ENCODE measurements around the gene PTP4A1.

DNA sequence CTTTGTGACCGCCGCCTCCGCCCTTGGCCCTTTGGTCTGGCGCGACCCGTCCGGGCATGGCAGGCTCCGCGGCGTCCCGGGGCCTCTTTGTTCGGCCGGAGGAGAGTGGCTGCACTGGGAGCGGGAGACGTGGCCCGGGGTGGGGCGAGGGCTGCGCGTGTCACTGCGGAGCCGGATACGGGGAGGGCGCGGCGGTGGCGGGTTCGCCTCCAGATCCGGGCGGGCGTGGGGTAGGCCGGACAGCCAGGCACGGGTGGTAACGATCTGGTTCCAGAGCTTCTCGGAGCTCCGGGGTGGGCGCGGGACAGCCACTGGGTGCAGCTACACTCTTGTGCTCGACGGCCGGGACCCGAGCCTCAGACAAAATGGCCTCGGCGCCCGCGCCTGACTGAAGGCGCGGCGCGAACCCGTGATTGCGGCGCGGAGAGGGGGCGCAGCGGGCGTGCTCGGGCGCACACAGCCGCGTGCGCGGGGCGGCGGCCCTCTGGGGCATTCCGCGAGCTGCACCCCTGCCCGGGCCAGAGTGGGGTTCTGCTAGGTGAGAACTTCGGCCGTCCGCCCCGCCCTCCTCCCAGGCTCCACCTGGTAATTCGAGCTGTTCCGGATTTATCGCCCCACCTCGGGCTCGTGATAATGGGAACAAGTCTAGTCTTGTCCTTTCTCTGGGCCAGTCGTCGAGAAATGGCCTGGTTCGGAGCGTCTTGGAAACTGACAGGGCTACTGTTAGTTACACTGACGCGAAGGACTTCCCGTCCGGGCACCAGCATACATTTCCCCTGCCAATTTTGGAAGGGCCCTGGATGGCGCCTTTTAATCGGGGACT lies 1.0 kb downstream of the PTP4A1 start:
- no peak for TF ChIP-seq EZH2 (IDR thresholded peaks at IDR 0.05; ENCODE audit: insufficient read depth, low read length)
- TF ChIP-seq, protein P1, sequence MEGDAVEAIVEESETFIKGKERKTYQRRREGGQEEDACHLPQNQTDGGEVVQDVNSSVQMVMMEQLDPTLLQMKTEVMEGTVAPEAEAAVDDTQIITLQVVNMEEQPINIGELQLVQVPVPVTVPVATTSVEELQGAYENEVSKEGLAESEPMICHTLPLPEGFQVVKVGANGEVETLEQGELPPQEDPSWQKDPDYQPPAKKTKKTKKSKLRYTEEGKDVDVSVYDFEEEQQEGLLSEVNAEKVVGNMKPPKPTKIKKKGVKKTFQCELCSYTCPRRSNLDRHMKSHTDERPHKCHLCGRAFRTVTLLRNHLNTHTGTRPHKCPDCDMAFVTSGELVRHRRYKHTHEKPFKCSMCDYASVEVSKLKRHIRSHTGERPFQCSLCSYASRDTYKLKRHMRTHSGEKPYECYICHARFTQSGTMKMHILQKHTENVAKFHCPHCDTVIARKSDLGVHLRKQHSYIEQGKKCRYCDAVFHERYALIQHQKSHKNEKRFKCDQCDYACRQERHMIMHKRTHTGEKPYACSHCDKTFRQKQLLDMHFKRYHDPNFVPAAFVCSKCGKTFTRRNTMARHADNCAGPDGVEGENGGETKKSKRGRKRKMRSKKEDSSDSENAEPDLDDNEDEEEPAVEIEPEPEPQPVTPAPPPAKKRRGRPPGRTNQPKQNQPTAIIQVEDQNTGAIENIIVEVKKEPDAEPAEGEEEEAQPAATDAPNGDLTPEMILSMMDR (IDR thresholded peaks at IDR 0.05; ENCODE audit: insufficient read depth, low read depth, low read length): no peak
